Nucleus accumbens (tissue), 56 donors: ENCODE results near the gene HAT1.

Experiments
- DNase-seq, 56 donors: peaks; one replicate each; lab custom pipeline; 2025; lab: John Stamatoyannopoulos, UW

HAT1 gene

GRCh38 chr2:172021074-172021931, 99.0 kb downstream of the HAT1 start:
- no peak for DNase-seq

- no peak for DNase-seq
These were observed 99.7 kb downstream of the HAT1 start for GRCh38 chr2:172021955-172022354.

GRCh38 chr2:172031536-172031935, 109.3 kb downstream of the HAT1 start:
- DNase-seq = no peak
